Endodermal cell (in vitro differentiated cells): ENCODE data around the gene CCDC6. TPM values are rescaled to one million over a fixed set of nuclear protein-coding genes. Genes with fewer than 3 reads are reported as not detected.
"Not testable (repeated sequence)": the region's sequence is repeated elsewhere in the genome, so short reads cannot be mapped to it uniquely, and the experiment has no call there.

Experiments used
- DNase-seq: peaks from one replicate; pipeline ENCODE4 v3.0.0-alpha.2; 2017
- H3K27ac ChIP-seq: 2 replicates; pipeline ENCODE4 v1.5.1; 2013; ENCODE audit warnings: mild to moderate bottlenecking, low read depth, low read length, moderate library complexity
- H3K27me3 ChIP-seq: 2 replicates; pipeline ENCODE4 v1.6.1; 2013; ENCODE audit warnings: mild to moderate bottlenecking, low read length, moderate library complexity; ENCODE audit not compliant: insufficient read depth, control insufficient read depth, poor library complexity, severe bottlenecking
- H3K36me3 ChIP-seq: 2 replicates; pipeline ENCODE4 v1.7.0; 2013; ENCODE audit warnings: mild to moderate bottlenecking, low read length, moderate library complexity; ENCODE audit not compliant: control insufficient read depth, insufficient read depth
- H3K4me1 ChIP-seq: one replicate; pipeline ENCODE4 v1.7.0; 2013; ENCODE audit warnings: low read length; ENCODE audit not compliant: control insufficient read depth, insufficient read depth
- H3K4me3 ChIP-seq: 2 replicates; pipeline ENCODE4 v1.5.1; 2013; ENCODE audit warnings: mild to moderate bottlenecking, low read length, moderate library complexity
- H3K9ac ChIP-seq: 2 replicates; pipeline ENCODE4 v1.6.1; 2013; ENCODE audit warnings: mild to moderate bottlenecking, low read length, moderate library complexity; ENCODE audit not compliant: poor library complexity, severe bottlenecking; ENCODE audit errors: extremely low read depth
- H3K9me3 ChIP-seq: 2 replicates; pipeline ENCODE4 v1.6.1; 2013; ENCODE audit warnings: mild to moderate bottlenecking, low read length, moderate library complexity; ENCODE audit not compliant: control insufficient read depth
- H3K27ac Mint-ChIP-seq: 2 replicates; pipeline ENCODE4 v1.8.0; 2020; ENCODE audit warnings: mixed read lengths
- H3K27me3 Mint-ChIP-seq: 2 replicates; pipeline ENCODE4 v1.8.0; 2021; ENCODE audit warnings: mild to moderate bottlenecking, mixed read lengths; ENCODE audit not compliant: insufficient read depth
- H3K36me3 Mint-ChIP-seq: 2 replicates; pipeline ENCODE4 v1.8.0; 2020; ENCODE audit warnings: low read depth, mixed read lengths
- H3K4me1 Mint-ChIP-seq: 2 replicates; pipeline ENCODE4 v1.8.0; 2020; ENCODE audit warnings: mixed read lengths
- H3K4me3 Mint-ChIP-seq: 2 replicates; pipeline ENCODE4 v1.8.0; 2020; ENCODE audit warnings: mild to moderate bottlenecking, moderate library complexity, mixed read lengths
- H3K9me3 Mint-ChIP-seq: 2 replicates; pipeline ENCODE4 v1.8.0; 2020; ENCODE audit warnings: mild to moderate bottlenecking, mixed read lengths
- WGBS, 2 experiments: methylation state at CpG; one replicate each; pipeline versions ENCODE4 v1.1.5 to v1.1.7; 2013; ENCODE audit warnings: missing lambda C conversion rate in 2 of 2, mixed read lengths in 1 of 2; ENCODE audit not compliant: insufficient coverage in 1 of 2, insufficient read length in 1 of 2; 5-methylcytosine and 5-hydroxymethylcytosine counted together
- total RNA-seq, 2 donors: library from RNA; stranded (reverse); fragmentation: NEBNext Ultra II Directional in 1 of 2; extraction: Animal tissue kit (Norgen Biotek cat#: 25700) in 1 of 2; gene quantifications; 2 replicates in 1 of 2; 3 replicates in 1 of 2; pipeline ENCODE4 v1.2.1, GENCODE V29; 2021
- TF ChIP-seq, protein P1 (sequence below): fragments of 200-600 bp; sonication (generic); conservative IDR thresholded peaks from 2 replicates; pipeline ENCODE4 v1.5.0; 2021; ENCODE audit warnings: antibody characterized with exemption, mild to moderate bottlenecking

The CCDC6 gene
- total RNA-seq, 2 donors from 2014 or later = 29.3 to 30.4 TPM

DNA sequence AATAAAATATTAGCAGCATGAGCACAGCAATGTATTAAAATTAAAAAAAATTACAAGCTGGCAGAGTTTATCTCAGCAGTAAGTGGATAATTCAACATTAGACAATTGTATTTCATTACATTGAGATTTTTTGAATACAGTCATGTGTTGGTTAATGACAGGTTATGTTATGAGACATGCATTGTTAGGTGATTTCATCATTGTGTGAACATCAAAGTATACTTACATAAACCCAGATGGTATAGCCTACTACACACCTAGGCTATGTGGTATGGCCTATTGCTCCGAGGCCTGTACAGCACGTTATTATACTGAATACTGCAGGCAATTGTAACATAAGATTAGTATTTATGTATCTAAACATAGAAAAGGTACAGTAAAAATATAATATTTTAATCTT, 29.7 kb downstream of the CCDC6 start:
- no peaks in the 10 kb centered on the region for H3K9me3 Mint-ChIP-seq
- WGBS, 2 experiments = 100% methylated on average over 2 of the region's 2 CpGs; no CpG with 5 or more reads in 1 of the 2 experiments
- Histone ChIP-seq H3K9ac (no peak overlapping the region), H3K36me3 (no peaks in the 10 kb centered on the region), H3K4me1 (peaks cover 5% of the 10 kb centered on the region), H3K9me3 (no peaks in the 10 kb centered on the region), H3K27ac (no peak overlapping the region), H3K4me3 (no peak overlapping the region), H3K27me3 (no peaks in the 10 kb centered on the region)
- TF ChIP-seq, protein P1, sequence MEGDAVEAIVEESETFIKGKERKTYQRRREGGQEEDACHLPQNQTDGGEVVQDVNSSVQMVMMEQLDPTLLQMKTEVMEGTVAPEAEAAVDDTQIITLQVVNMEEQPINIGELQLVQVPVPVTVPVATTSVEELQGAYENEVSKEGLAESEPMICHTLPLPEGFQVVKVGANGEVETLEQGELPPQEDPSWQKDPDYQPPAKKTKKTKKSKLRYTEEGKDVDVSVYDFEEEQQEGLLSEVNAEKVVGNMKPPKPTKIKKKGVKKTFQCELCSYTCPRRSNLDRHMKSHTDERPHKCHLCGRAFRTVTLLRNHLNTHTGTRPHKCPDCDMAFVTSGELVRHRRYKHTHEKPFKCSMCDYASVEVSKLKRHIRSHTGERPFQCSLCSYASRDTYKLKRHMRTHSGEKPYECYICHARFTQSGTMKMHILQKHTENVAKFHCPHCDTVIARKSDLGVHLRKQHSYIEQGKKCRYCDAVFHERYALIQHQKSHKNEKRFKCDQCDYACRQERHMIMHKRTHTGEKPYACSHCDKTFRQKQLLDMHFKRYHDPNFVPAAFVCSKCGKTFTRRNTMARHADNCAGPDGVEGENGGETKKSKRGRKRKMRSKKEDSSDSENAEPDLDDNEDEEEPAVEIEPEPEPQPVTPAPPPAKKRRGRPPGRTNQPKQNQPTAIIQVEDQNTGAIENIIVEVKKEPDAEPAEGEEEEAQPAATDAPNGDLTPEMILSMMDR = no peak
- no peak for DNase-seq
- H3K36me3 Mint-ChIP-seq = no peaks in the 10 kb centered on the region
- no peak overlapping the region for H3K4me3 Mint-ChIP-seq
- no peaks in the 10 kb centered on the region for H3K27me3 Mint-ChIP-seq
- H3K4me1 Mint-ChIP-seq = peaks cover 32% of the 10 kb centered on the region
- no peak overlapping the region for H3K27ac Mint-ChIP-seq

DNA sequence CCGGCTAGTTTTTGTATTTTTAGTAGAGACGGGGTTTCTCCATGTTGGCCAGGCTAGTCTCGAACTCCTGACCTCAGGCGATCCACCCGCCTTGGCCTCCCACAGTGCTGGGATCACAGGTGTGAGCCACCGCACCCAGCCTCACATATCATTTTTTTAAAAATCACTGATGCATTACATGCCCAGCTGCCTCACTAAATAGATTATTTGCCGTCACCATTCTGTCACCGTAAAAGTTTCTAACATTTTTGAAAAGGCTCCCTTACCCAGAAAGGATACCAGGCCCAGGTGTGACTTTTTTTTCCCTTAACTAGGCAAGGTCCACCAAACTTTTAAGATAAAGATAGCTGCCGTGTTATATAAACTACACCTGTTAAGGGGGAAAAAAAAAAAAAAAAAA, 30.1 kb downstream of the CCDC6 start:
- H3K27ac ChIP-seq, H3K36me3 Mint-ChIP-seq, H3K4me1 ChIP-seq, H3K27me3 ChIP-seq, H3K9me3 Mint-ChIP-seq, DNase-seq, H3K9ac ChIP-seq, H3K36me3 ChIP-seq, H3K4me3 Mint-ChIP-seq, H3K4me3 ChIP-seq, H3K27ac Mint-ChIP-seq, H3K9me3 ChIP-seq, H3K27me3 Mint-ChIP-seq: not testable (repeated sequence)
- peaks cover 30% of the 10 kb centered on the region for H3K4me1 Mint-ChIP-seq
- WGBS, 2 experiments = 85 to 87% methylated on average over 8 to 9 of the region's 9 CpGs

DNA sequence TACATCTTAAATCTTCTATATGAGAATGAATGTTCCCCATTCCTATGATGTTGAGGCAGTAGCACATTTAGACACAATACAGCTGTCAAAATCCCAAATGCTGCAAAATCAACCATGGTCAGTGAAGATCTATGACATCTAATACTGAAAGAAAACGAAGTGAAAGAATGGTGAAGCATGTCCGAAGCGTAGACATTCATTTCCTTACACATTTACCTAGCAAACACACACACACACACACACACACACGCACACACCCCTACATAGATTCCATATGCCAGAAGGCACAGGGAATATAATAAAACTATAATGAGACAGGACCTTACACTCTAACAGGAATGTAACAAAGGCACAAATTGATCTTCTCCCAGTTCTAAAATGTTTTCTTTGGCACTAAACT, 32.5 kb downstream of the CCDC6 start:
- 80% methylated on average over 4 of the region's 4 CpGs; no CpG with 5 or more reads in 1 of the 2 experiments for WGBS, 2 experiments
- no peak overlapping the region for H3K27ac Mint-ChIP-seq

More for the DNA sequence above, 32.5 kb downstream of the CCDC6 start:
- peaks cover 20% of the 10 kb centered on the region for H3K4me1 Mint-ChIP-seq
- no peaks in the 10 kb centered on the region for H3K9me3 Mint-ChIP-seq
- Histone ChIP-seq H3K36me3 (no peaks in the 10 kb centered on the region), H3K4me1 (peaks cover 5% of the 10 kb centered on the region), H3K27me3 (no peaks in the 10 kb centered on the region), H3K9me3 (no peaks in the 10 kb centered on the region), H3K9ac (no peak overlapping the region), H3K27ac (no peak overlapping the region), H3K4me3 (no peak overlapping the region)
- no peaks in the 10 kb centered on the region for H3K36me3 Mint-ChIP-seq
- no peak for DNase-seq
- no peak overlapping the region for H3K4me3 Mint-ChIP-seq
- TF ChIP-seq, protein P1 = no peak
- H3K27me3 Mint-ChIP-seq = no peaks in the 10 kb centered on the region
